GM10266 (cell line): ENCODE results near the gene FBXL22.

Experiments
- DNase-seq: peaks from one replicate; pipeline ENCODE4 v3.0.0; 2012; ENCODE audit errors: extremely low spot score
- TF ChIP-seq, protein P1 (sequence below): IDR thresholded peaks from 2 replicates; pipeline ENCODE4 v1.5.1; 2012; ENCODE audit warnings: mild to moderate bottlenecking, low read depth; ENCODE audit not compliant: control insufficient read depth, insufficient read depth; ENCODE audit errors: missing control alignments

The FBXL22 gene

GRCh38 chr15:63630036-63630751, 33.0 kb downstream of the FBXL22 start:
- no peak for DNase-seq
- TF ChIP-seq, protein P1, sequence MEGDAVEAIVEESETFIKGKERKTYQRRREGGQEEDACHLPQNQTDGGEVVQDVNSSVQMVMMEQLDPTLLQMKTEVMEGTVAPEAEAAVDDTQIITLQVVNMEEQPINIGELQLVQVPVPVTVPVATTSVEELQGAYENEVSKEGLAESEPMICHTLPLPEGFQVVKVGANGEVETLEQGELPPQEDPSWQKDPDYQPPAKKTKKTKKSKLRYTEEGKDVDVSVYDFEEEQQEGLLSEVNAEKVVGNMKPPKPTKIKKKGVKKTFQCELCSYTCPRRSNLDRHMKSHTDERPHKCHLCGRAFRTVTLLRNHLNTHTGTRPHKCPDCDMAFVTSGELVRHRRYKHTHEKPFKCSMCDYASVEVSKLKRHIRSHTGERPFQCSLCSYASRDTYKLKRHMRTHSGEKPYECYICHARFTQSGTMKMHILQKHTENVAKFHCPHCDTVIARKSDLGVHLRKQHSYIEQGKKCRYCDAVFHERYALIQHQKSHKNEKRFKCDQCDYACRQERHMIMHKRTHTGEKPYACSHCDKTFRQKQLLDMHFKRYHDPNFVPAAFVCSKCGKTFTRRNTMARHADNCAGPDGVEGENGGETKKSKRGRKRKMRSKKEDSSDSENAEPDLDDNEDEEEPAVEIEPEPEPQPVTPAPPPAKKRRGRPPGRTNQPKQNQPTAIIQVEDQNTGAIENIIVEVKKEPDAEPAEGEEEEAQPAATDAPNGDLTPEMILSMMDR = no peak

- TF ChIP-seq, protein P1 = no peak
- DNase-seq = no peak
Observed at GRCh38 chr15:63633312-63633711, 36.1 kb downstream of the FBXL22 start.

DNA sequence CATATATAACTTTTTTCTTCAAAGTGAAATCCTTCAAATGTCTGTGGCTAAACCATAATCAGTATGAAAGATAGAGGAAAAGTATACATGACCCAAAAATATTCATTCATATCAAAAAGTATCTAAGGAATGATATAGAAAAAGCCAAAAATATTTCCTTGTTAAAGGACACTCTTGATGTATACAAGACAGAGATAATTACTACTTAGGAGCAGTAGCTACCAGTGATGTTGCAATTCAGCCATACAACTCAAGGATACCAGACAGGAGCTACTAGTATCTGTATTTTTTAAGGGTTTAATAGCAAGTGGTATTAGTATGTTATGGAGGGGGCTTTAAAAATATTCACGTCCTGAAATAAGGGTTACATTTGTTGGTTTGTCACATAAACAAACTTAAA, 37.0 kb downstream of the FBXL22 start:
- TF ChIP-seq, protein P1 = no peak
- DNase-seq = no peak

DNA sequence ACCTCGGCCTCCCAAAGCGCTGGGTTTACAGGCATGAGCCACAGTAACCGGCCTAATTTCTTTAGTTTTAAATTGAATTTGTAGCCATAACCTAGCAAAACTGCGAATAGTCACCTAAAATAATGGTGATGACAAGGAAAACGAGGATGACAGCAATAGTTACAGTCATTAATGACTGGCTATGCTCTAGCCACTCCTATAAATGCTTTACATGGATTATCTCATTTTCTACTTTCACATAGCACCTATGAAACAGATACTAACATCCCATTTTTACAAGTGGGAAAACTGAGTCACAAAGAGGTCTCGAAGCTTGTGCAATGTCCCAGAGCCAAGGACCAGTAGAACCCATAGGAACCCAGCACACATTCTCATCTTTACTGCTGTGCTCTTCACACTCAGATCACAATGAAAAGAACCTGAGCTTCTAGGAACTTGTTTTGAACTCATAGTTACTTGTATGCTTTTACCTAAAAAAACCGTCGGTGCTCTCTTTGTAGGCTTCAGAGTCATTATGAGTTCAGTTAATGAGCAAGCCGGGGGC, 39.4 kb downstream of the FBXL22 start:
- no peak for DNase-seq

DNA sequence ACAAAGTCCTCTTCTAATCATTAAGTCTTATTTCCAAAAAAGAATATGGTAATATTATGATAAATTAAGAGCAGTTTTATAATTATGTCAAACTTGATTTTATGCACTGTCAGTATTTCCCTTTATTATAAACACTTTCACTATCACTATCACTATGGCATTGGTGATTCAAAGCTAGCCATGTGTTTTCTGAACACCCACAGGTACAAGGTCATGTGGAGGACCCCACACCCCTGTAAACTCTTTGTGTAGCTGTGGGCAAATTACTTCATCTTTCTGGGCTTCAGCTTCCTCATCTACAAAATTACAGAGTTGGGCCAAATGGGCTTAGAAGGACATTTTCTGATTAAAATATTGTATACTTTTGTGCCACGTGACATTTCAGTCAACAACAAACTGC, 41.7 kb downstream of the FBXL22 start:
- TF ChIP-seq, protein P1 = no peak
- no peak for DNase-seq

More for the DNA sequence above, 39.4 kb downstream of the FBXL22 start:
- TF ChIP-seq, protein P1 = no peak

GRCh38 chr15:63640146-63640545, 43.0 kb downstream of the FBXL22 start:
- TF ChIP-seq, protein P1 = no peak
- DNase-seq = no peak
